DMS79 (cell line): Measurements from ENCODE around the gene CCDC12.

Experiments used
- DNase-seq: peaks from one replicate; lab custom pipeline; 2025; lab: John Stamatoyannopoulos, UW

Gene CCDC12

DNA sequence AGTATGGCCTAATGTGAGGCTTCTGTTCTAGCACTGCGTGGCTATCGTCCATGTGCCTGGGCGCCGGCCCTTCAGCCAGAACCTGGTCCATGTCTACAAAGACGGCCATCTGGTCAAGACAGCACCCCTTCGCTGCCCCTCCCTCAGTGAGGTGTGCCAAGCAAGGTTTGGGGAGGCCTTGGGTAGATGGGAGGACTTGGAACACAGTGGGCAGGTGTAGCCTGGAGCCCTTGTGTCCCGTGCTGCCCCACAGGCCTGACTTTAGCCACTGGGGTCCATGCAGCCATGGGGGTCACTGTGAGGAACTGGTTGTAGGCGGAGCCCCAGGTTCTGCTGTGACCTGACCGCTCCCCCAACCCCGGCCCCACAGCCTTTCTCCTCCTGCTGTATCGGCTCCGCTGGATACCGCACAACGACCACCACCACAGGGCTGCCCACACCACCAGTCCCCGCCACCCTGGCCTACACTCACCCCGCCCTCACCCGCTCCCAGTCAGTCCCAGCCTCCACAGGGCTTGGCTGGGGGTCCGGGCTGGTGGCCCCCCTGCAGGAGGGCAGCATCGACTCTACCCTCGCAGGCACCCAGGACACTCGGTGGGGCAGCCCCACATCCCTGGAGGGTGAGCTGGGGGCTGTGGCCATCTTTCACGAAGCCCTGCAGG is 19.5 kb upstream of the CCDC12 start:
- DNase-seq, result no peak

DNA sequence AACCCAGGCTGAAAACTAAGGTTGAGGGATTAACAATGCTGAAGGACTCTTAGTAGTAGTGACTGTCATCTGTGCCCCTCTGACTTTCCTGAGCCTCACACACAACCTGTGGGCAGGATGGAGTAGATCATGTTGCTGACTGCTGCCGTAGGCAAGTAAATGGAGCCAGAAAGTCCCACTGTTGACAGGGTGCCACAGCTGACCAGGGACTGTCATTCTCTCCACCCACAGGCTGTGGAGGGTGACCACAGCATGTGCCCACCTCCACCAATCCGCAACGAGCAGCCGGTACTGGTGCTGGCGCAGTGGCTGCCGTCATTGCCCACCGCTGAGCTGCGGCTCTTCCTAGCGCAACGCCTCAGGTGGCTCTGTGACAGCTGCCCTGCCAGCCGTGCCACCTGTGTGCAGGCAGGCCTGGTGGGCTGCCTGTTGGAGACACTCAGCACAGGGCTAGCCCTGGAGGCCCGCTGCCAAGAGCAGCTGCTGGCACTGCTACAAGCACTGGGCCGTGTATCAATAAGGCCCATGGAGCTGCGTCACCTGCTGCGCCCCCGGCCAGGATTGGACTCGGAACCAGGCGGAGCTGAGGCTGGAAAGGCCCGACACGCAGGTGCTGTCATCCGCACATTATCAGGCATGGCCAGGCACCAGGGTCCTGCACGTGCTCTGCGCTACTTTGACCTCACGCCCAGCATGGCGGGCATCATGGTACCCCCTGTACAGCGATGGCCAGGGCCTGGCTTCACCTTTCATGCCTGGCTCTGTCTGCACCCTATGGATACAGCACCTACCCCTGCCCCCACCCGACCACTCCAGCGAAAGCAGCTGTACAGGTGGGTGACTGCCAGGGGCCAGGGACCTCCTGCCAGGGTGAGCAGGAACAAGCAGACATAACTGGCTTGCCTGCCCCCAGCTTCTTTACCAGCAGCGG is 18.5 kb upstream of the CCDC12 start:
- DNase-seq, result no peak

- DNase-seq, result no peak
Observed at GRCh38 chr3:46993986-46994385, 17.4 kb upstream of the CCDC12 start.

DNA sequence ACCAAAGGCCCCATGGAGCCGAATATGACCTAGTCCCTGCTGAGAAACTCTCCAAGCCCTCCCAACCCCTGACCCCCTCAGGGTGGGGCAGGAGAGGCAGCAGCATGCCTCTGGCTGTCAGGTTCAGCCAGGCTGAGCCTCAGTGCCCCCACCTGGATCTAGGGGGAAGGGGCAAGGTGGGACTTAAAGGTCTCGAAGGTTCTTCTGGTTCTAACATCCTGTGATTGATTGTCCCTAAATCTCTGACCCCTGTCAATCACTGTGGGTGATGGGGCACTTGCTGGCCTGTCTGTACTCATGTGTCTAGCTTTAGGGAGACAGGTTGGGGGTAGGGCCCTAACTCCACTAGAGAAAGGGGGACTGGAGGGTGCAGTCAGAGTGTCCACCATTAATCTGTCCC is 16.7 kb upstream of the CCDC12 start:
- no peak for DNase-seq

DNA sequence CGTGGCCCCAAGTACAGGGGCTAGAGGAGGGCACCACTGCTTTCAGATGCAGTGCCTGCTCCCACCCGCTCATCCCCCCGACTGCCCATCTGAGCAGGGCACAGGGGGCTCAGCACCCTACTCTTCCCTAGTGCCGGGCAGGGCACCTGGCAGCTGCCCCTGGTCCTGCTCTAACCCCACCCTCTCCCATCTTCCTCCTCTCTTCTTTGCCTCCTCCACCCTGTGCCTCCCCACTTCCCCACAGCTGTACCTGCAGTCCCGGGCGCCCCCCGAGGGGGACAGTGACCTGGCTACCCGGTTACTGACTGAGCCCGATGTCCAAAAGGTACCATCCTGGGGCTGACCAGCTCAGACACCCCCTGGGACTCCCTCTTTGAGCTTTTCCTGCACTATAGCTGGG is 15.7 kb upstream of the CCDC12 start:
- no peak for DNase-seq

DNA sequence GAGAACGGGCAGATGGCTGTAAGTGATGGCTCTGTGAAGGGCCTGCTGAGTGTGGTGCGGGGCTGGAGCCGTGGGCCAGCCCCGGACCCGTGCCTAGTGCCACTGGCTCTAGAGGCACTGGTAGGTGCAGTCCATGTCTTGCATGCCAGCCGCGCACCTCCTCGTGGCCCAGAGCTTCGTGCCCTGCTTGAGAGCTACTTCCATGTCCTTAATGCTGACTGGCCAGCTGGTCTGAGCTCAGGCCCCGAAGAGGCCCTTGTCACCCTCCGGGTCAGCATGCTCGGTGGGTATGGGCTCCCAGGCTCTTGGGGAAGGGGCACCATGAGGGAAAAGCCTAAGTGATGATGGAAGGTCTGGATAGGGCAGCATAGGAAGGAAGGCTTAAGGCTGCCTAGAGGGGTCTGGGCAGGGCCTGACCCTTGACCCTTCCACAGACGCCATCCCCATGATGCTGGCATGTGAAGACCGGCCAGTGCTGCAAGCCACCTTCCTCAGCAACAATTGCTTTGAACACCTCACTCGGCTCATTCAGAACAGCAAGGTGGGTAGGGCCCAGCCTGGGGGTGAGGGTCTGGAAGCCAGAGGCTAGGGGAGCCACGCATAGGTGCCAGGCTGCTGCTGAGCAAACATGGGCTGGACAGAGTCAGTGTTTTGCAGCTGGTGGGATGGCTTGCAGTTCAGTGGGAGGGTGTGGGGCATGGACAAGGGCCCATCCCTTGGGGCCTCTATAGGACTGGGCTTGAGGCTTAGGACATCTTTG is 15.0 kb upstream of the CCDC12 start:
- DNase-seq, result no peak

DNA sequence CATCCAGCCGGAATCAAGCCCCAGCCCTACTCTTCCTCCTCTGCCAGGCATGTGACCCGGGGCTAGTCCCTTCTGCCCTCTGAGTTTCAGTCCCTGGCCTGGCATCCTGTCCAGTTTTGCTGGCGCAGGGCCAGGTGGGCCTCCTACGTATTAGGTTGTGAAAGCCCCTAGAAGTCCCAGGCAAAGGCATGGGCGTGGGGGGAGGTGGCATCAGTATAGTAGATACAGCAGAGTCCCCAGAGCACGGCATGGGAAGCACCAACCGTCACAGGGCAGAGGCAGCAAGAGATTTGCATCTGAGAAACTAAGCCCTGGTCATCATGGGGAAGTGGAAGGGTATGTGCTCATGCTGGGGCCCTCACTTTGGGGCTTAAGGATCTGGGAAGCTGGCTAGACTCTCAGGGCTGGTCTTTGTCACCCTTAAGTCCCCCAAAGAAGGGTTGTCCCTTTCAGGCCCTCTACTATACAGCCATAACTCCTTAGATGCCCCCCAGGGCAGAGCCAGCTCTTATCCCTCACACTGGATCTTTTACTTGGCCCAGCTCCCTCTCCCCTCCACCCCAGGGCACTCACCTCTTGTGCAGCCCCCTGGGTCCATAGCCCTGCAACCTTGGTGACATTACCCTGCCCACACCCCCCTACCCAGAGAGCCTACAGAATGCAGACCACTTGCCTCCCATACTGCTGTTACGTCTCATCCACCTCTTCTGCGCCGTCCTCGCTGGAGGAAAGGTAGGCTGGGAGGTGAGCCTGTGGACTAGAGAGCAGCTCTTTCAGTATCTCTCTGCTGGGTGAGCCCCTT is 14.2 kb upstream of the CCDC12 start:
- DNase-seq, result no peak

DNA sequence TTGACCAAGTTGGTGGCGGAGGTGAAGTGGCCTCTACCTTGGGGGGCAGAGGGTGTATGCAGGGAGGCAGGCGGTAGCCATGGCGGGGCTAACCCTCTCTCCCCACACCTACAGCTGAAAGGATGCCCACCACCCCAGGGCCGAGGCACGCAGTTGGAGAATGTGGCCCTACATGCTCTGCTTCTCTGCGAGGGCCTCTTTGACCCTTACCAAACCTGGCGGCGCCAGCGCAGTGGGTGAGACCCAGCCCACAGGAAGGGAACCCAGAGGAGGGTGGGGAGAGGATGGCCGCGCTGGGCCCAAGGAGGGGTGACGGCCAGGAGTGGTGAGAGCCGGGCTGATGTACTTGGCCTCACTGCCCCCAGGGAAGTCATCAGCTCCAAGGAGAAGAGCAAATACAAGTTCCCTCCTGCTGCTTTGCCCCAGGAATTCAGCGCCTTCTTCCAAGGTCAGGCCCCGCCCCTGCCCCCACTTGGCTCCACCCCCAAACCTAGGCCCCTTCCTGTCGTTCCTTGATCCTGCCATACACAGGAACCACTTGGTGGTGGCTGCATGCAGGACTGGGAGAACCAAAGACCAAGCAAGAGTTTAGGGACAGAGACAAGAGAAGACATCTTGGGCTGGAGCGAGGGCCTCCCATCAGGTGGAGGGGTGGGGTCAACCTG is 12.7 kb upstream of the CCDC12 start:
- no peak for DNase-seq

- no peak for DNase-seq
Observed at GRCh38 chr3:46988616-46989015, 12.1 kb upstream of the CCDC12 start.

GRCh38 chr3:46987743-46988401 is 11.3 kb upstream of the CCDC12 start:
- no peak for DNase-seq

- DNase-seq, result no peak
Observed at GRCh38 chr3:46987319-46987742, 10.8 kb upstream of the CCDC12 start.

- DNase-seq, result no peak
Observed at GRCh38 chr3:46986782-46987310, 10.3 kb upstream of the CCDC12 start.

DNA sequence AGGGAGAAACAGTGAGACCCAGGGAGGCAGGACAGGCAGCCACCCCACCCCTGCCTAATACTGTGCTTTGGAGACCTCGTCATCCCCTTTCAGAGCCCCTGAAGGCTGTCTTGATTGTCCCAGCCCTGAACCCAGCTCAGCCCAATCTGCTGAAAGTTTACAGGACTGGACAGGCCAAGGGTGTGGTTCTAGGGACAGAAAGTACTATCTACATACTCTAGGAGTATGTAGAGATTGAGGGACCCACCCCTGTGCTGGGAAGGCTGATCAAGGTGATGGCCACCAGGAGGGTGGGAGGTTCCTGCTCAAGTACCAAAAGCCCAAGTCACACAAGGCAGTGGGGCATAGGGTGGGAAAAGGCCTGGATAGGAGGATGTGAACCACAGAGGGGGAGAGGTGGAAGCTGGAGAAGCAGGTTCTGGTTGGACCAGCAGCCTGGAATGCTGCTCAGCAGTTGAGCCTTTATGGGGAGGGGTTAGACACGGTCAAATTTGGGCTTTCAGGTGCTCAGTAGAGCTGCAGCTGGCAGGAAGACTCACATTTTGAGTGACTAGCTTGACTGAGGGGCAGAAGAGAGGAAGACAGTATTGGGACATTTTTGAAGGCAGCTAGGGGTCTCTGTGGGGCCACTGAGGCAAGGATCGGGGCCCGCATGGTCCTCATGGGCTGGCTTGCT is 9.6 kb upstream of the CCDC12 start:
- DNase-seq, result no peak

- DNase-seq, result no peak
Observed at GRCh38 chr3:46985588-46985987, 9.0 kb upstream of the CCDC12 start.

DNA sequence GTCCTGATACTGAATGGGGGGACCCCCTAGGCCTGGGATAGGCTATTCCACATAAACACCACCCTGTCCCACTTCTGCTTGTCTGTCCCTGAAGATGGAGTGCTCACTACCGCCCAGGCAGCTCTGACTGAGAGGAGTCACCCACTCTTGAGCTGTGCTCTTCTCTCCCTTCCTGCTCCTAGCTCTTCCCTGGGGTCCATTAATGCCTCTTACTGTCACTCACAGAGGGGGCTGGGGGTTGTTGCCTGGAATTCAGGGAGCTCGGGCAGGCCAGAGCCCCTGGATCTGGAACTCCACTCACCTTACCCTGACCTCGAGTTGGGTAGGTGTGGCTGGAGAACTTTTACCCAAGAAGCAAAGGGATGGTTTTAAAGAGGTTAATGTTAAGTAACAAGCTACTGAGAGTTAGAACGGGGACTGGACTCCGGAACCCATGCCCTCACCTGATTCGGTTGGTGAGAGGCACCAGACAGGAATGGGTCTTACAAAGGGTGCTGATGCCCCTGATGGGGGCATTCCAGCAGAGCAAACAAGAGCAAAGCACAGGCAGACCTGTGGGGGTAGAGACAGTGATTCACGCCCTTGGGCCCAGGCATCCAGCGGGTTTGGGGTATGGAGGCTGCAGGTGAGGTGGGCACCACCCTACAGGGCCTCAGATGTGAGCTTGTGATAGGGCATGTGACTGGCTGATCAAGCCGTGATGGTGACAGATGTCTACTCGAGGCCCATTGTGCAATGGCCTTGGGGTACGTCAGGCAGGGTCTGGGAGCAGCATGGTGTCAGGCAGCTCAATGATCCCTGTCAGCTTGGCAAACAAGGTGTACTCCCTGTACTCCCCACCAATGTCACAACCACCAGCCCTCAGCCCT is 8.3 kb upstream of the CCDC12 start:
- DNase-seq, result no peak

DNA sequence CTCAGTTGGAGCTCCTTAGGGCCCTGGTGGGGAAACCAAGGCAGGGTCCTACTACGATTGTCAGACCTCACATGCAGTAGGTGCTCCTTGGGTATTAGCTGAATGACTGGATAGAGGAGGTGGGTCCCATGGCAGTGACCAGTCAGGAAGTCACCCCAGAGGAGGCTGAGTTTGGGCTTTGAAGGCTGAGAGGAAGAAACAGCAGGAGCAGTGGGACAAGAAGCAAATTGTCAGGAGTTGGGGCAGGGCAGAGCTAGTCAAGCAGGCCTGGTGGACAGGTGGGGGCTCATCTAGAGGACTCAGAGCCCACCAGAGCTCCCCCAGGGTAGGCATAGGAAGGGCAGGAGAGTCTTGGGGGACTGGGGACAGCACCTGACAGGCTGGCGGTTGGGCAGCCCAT is 6.0 kb upstream of the CCDC12 start:
- no peak for DNase-seq

DNA sequence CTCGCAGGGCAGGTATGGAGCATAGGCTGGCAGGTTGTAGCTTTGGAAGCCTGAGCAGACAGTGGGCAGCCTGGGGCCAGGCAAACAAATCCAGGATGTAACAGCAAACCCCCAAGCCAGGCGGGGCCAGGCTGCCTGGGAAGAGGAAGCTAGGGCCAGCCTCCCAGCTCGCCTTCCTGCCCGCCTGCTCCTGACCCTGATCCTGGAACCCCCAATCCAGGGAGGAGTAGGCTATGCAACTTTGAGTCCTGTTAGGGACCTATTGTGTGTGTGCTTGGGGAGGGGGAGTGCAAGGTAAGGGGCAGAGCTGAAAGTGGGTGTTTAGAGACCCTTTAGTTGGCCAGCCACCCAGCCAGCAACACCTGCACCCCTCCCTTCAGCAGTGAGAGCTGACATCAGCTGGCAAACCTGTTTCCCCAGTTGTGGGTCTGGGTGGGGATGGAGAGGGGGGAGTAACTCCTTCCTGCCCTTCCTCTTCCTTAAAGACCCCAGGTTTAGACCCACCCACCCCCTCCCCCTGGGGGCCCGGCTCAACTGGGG is 5.5 kb upstream of the CCDC12 start:
- no peak for DNase-seq

DNA sequence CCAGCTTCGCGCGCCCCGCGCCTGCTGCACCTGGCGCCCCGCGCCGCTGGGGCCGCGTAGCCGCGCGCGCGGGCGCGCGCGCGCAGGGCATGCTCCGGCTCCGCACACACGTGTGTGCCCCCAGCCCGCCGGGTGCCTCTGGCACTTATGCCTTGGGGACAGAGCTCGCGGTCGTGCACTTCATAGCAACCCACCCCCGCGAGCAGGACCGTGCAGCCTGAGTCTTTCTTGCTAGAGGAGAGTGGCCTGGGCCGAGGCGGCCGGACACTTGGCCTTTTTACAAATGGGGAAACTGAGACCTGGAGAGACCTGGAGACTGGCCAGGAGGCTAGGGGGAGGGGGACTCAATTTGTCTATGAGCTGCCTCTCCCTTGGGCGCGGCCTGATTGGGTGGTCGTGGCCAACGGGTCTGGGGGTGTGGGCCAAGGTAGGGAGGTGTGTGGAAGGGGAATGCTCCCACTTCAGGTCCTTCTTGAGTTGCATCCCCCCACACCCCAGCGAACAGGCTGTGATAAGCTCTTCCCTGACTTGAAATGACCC is 3.5 kb upstream of the CCDC12 start:
- DNase-seq, result no peak
